Measurements from ENCODE around the gene ZSCAN21. TPM values are rescaled to one million over a fixed set of nuclear protein-coding genes. Genes with fewer than 3 reads are reported as not detected.

Gene ZSCAN21
- total and polyA plus RNA-seq, 2 of the 4 experiments (the other 2 are of a cell fraction) = 11.5 to 13.3 TPM

- Histone ChIP-seq H3K56ac (ENCODE audit: extremely low read depth, insufficient read depth, low read length) (no peak overlapping the region), H3K18ac (ENCODE audit: low read depth, low read length) (no peak overlapping the region), H3K4ac (ENCODE audit: low read depth, low read length) (no peak overlapping the region), H3K9me1 (ENCODE audit: insufficient read depth, low read length) (no peaks in the 10 kb centered on the region), H3K4me3 (ENCODE audit: insufficient read depth, low read depth, low read length) (no peak overlapping the region), H3K79me1 (ENCODE audit: low read depth in 1 of 2, low read length in 2 of 2) (no peaks in the 10 kb centered on the region), H3K4me1 (ENCODE audit: control insufficient read depth, insufficient read depth, low read length) (peaks cover 8% of the 10 kb centered on the region; the same call in 1 of the 2 replicates), H2BK20ac (ENCODE audit: low read depth, low read length) (no peak overlapping the region), H3K27me3 (ENCODE audit: control insufficient read depth, insufficient read depth, low read length) (peaks cover 7% of the 10 kb centered on the region), H3K9ac (ENCODE audit: low read depth, low read length) (no peak overlapping the region), H4K8ac (ENCODE audit: low read depth in 2 of 2, low read length in 2 of 2) (no peak overlapping the region), H3K27ac (ENCODE audit: insufficient read depth, low read length) (no peak overlapping the region), H3K9me3 (ENCODE audit: control insufficient read depth, insufficient read depth, low read length) (no peaks in the 10 kb centered on the region), H2AK5ac (ENCODE audit: low read depth, low read length) (no peak overlapping the region), H4K91ac (ENCODE audit: insufficient read depth, low read depth, low read length) (no peak overlapping the region), H2BK120ac (ENCODE audit: low read depth, low read length) (no peak overlapping the region), H4K5ac (ENCODE audit: low read depth, low read length) (no peak overlapping the region), H2AFZ (replicated peaks; ENCODE audit: low read length, poor library complexity) (no peak overlapping the region), H2BK5ac (ENCODE audit: low read depth, low read length, poor library complexity, severe bottlenecking) (no peak overlapping the region), H2AK9ac (replicated peaks; ENCODE audit: low read depth, low read length, poor library complexity) (no peak overlapping the region), H3K4me2 (ENCODE audit: low read depth, low read length) (no peak overlapping the region), H4K20me1 (ENCODE audit: insufficient read depth, low read length) (no peaks in the 10 kb centered on the region), H3K36me3 (ENCODE audit: control insufficient read depth, insufficient read depth, low read length) (no peaks in the 10 kb centered on the region), H3K23ac (ENCODE audit: low read depth, low read length) (no peak overlapping the region), H3K14ac (replicated peaks; ENCODE audit: low read depth, low read length) (no peak overlapping the region), H2BK15ac (ENCODE audit: low read depth, low read length) (no peak overlapping the region)
- in situ Hi-C loops (cut with MboI; ENCODE audit: low sequenced_read_pairs) = no loop called here
- TF ChIP-seq FOS (IDR thresholded peaks at IDR 0.05; ENCODE audit: low read depth, low read length) = no peak
- no peak for TF ChIP-seq BHLHE40 (IDR thresholded peaks at IDR 0.05; ENCODE audit: low read depth, low read length)
- no peak for TF ChIP-seq RCOR1 (IDR thresholded peaks at IDR 0.05; ENCODE audit: insufficient replicate concordance, low read length)
- TF ChIP-seq USF2 (IDR thresholded peaks at IDR 0.05; ENCODE audit: low read depth, low read length) = no peak
- TF ChIP-seq CHD1 (IDR thresholded peaks at IDR 0.05; ENCODE audit: low read depth, low read length) = no peak
- TF ChIP-seq POLR2A (IDR thresholded peaks at IDR 0.05; ENCODE audit: low read depth, low read length) = no peak
- dilution Hi-C loops (cut with HindIII; ENCODE audit: low sequenced_read_pairs, unreplicated experiment) = no loop called here
- POLR2A ChIA-PET (ENCODE audit: unreplicated experiment) = no interaction called here
- CTCF ChIA-PET = no interaction called here
- intact Hi-C loops (cut with micrococcal nuclease) = no loop called here
- 83% methylated on average over 11 of the region's 13 CpGs; no CpG with 5 or more reads in 1 of the 2 experiments for WGBS, 2 experiments (ENCODE audit: extremely low coverage in 2 of 2, insufficient read length in 1 of 2)
- BruUV-seq (replicated peaks) = no TSS peak
- ATAC-seq (ENCODE audit: low read depth) (no peak), DNase-seq (no peak)
These were observed 49.3 kb upstream of the ZSCAN21 start for GRCh38 chr7:100000239-100000638.

Data from IMR-90 (cell line).